Fibroblast of mammary gland (primary cell): ENCODE results near the gene MSLN.

Experiments
- DNase-seq: peaks from one replicate; pipeline ENCODE4 v3.0.0-alpha.2; 2010; ENCODE audit warnings: low read depth
- H3K4me3 ChIP-seq: 2 replicates; pipeline ENCODE4 v1.5.1; 2011; ENCODE audit warnings: low read depth, mild to moderate bottlenecking, low read length, moderate library complexity; ENCODE audit not compliant: control insufficient read depth
- CTCF ChIP-seq: conservative IDR thresholded peaks from 2 replicates; pipeline ENCODE4 v1.5.1; 2011; ENCODE audit warnings: low read depth, low read length, inconsistent platforms; ENCODE audit not compliant: control insufficient read depth, insufficient read depth

Gene MSLN

GRCh38 chr16:766820-767640 lies 6.5 kb downstream of the MSLN start:
- no peak overlapping the region for H3K4me3 ChIP-seq
- TF ChIP-seq CTCF, result no peak
- DNase-seq, result no peak

- TF ChIP-seq CTCF, result no peak
- no peak for DNase-seq
- no peak overlapping the region for H3K4me3 ChIP-seq
Measured at GRCh38 chr16:767743-768235, 7.3 kb downstream of the MSLN start.

- TF ChIP-seq CTCF, result no peak
- H3K4me3 ChIP-seq, result no peak overlapping the region
- DNase-seq, result no peak
Measured at GRCh38 chr16:768428-768827, 7.9 kb downstream of the MSLN start.

GRCh38 chr16:769184-769784 lies 8.8 kb downstream of the MSLN start:
- DNase-seq, result no peak
- no peak for TF ChIP-seq CTCF
- no peak overlapping the region for H3K4me3 ChIP-seq

GRCh38 chr16:769934-770333 lies 9.4 kb downstream of the MSLN start:
- H3K4me3 ChIP-seq, result no peak overlapping the region
- DNase-seq, result no peak
- TF ChIP-seq CTCF, result no peak

GRCh38 chr16:770411-770810 lies 9.9 kb downstream of the MSLN start:
- no peak for DNase-seq
- no peak for TF ChIP-seq CTCF
- H3K4me3 ChIP-seq, result no peak overlapping the region
